Astrocyte (in vitro differentiated cells and primary cell): ENCODE measurements around the gene TPST2. TPM values are rescaled to one million over a fixed set of nuclear protein-coding genes. Genes with fewer than 3 reads are reported as not detected.

Experiments
- DNase-seq: peaks from one replicate; pipeline ENCODE4 v3.0.0-alpha.2; 2010; ENCODE audit warnings: low read depth
- FAIRE-seq: peaks from 2 replicates; lab custom pipeline; 2011; peaks lifted over from hg19 to GRCh38; lab: Jason Lieb, UNC
- H2AFZ ChIP-seq: 2 replicates; pipeline ENCODE4 v1.6.0; 2012; ENCODE audit warnings: low read depth, low read length, inconsistent platforms
- H3K27ac ChIP-seq: 2 replicates; pipeline ENCODE4 v1.5.1; 2011; ENCODE audit warnings: low read depth, low read length, inconsistent platforms
- H3K27me3 ChIP-seq: 2 replicates; pipeline ENCODE4 v1.6.0; 2011; ENCODE audit warnings: low read length, inconsistent platforms; ENCODE audit not compliant: insufficient read depth
- H3K36me3 ChIP-seq: 2 replicates; pipeline ENCODE4 v1.5.1; 2011; ENCODE audit warnings: low read length, inconsistent platforms; ENCODE audit not compliant: insufficient read depth
- H3K4me1 ChIP-seq: 2 replicates; pipeline ENCODE4 v1.5.1; 2011; ENCODE audit warnings: low read length, inconsistent platforms; ENCODE audit not compliant: insufficient read depth
- H3K4me2 ChIP-seq: 2 replicates; pipeline ENCODE4 v1.6.0; 2012; ENCODE audit warnings: low read length, inconsistent platforms
- H3K4me3 ChIP-seq: 2 replicates; pipeline ENCODE4 v1.5.1; 2011; ENCODE audit warnings: low read depth, mild to moderate bottlenecking, low read length, inconsistent platforms; ENCODE audit not compliant: insufficient read depth
- H3K79me2 ChIP-seq: 2 replicates; pipeline ENCODE4 v1.6.0; 2012; ENCODE audit warnings: mild to moderate bottlenecking, low read length, inconsistent platforms; ENCODE audit not compliant: insufficient read depth
- H3K9ac ChIP-seq: 2 replicates; pipeline ENCODE4 v1.6.0; 2012; ENCODE audit warnings: mild to moderate bottlenecking, low read length, inconsistent platforms
- H3K9me3 ChIP-seq: 2 replicates; pipeline ENCODE4 v1.5.1; 2012; ENCODE audit warnings: low read depth, mild to moderate bottlenecking, low read length, inconsistent platforms; ENCODE audit not compliant: insufficient read depth
- H4K20me1 ChIP-seq: 2 replicates; pipeline ENCODE4 v1.6.0; 2012; ENCODE audit warnings: low read length, inconsistent platforms; ENCODE audit not compliant: insufficient read depth
- H3K27ac Mint-ChIP-seq: one replicate; pipeline ENCODE4 v1.8.0; 2021; ENCODE audit warnings: mild to moderate bottlenecking, mixed read lengths; ENCODE audit not compliant: unreplicated experiment
- H3K27me3 Mint-ChIP-seq: one replicate; pipeline ENCODE4 v1.8.0; 2021; ENCODE audit warnings: low read depth, mixed read lengths; ENCODE audit not compliant: unreplicated experiment
- H3K36me3 Mint-ChIP-seq: one replicate; pipeline ENCODE4 v1.8.0; 2021; ENCODE audit warnings: low read depth, mixed read lengths; ENCODE audit not compliant: unreplicated experiment
- H3K4me1 Mint-ChIP-seq: one replicate; pipeline ENCODE4 v1.8.0; 2021; ENCODE audit warnings: low read depth, mixed read lengths; ENCODE audit not compliant: unreplicated experiment
- H3K4me3 Mint-ChIP-seq: one replicate; pipeline ENCODE4 v1.8.0; 2021; ENCODE audit warnings: mild to moderate bottlenecking, moderate library complexity, mixed read lengths; ENCODE audit not compliant: unreplicated experiment
- H3K9me3 Mint-ChIP-seq: one replicate; pipeline ENCODE4 v1.8.0; 2021; ENCODE audit warnings: mild to moderate bottlenecking, mixed read lengths; ENCODE audit not compliant: unreplicated experiment
- EZH2 ChIP-seq: IDR thresholded peaks from 2 replicates; pipeline ENCODE4 v1.6.1; 2012; ENCODE audit warnings: mild to moderate bottlenecking, low read length, inconsistent platforms; ENCODE audit not compliant: insufficient read depth
- total RNA-seq: library from RNA; stranded (reverse); gene quantifications from 2 replicates; pipeline ENCODE4 v1.2.1, GENCODE V29; 2021
- TF ChIP-seq, protein P1 (sequence below): IDR thresholded peaks from 2 replicates; pipeline ENCODE4 v1.5.1; 2011; ENCODE audit warnings: low read depth, mild to moderate bottlenecking, inconsistent platforms, low read length, moderate library complexity; ENCODE audit not compliant: insufficient read depth

The TPST2 gene
- total RNA-seq, 1 donor from 2014 or later, result 55.7 TPM

DNA sequence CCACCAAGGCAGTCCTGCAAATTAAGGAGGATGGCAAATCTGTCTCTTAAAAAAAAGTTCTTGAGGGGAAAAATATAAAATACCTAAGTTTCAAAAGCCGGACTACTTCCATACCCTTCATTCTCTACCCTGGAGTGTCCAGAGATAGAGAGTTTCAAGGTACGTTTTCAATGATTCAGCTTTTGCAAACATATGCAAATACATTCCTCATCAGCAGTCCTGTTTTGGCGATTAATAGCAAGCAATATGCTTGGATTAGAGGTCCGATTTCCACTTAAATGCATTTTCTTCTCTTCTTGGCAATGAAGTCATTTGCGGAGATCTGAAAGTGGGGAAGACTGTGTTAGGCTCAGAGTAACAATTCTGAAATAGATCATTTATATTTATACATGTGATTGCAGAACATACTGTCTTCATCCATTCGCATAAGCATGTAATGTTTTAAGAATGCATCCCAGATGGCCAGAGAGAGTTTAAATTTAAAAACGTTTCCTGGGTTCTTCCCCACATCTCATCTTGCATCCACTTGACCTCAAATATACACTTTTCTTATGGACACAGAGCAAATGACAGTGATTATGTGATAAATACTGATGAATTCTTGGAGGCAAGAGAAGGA is 63.9 kb downstream of the TPST2 start:
- Histone ChIP-seq H3K27ac (no peak overlapping the region), H3K9me3 (no peaks in the 10 kb centered on the region), H4K20me1 (no peaks in the 10 kb centered on the region), H3K36me3 (peaks cover 17% of the 10 kb centered on the region), H3K4me3 (no peak overlapping the region), H3K27me3 (no peaks in the 10 kb centered on the region), H2AFZ (no peak overlapping the region), H3K79me2 (no peaks in the 10 kb centered on the region), H3K9ac (no peak overlapping the region), H3K4me1 (no peaks in the 10 kb centered on the region), H3K4me2 (no peak overlapping the region)
- no peak for DNase-seq
- Mint-ChIP-seq H3K27ac (no peak overlapping the region), H3K27me3 (no peaks in the 10 kb centered on the region), H3K4me1 (peaks cover 3% of the 10 kb centered on the region), H3K36me3 (peaks cover 15% of the 10 kb centered on the region), H3K9me3 (no peaks in the 10 kb centered on the region), H3K4me3 (no peak overlapping the region)
- no peak for TF ChIP-seq EZH2
- TF ChIP-seq, protein P1, sequence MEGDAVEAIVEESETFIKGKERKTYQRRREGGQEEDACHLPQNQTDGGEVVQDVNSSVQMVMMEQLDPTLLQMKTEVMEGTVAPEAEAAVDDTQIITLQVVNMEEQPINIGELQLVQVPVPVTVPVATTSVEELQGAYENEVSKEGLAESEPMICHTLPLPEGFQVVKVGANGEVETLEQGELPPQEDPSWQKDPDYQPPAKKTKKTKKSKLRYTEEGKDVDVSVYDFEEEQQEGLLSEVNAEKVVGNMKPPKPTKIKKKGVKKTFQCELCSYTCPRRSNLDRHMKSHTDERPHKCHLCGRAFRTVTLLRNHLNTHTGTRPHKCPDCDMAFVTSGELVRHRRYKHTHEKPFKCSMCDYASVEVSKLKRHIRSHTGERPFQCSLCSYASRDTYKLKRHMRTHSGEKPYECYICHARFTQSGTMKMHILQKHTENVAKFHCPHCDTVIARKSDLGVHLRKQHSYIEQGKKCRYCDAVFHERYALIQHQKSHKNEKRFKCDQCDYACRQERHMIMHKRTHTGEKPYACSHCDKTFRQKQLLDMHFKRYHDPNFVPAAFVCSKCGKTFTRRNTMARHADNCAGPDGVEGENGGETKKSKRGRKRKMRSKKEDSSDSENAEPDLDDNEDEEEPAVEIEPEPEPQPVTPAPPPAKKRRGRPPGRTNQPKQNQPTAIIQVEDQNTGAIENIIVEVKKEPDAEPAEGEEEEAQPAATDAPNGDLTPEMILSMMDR, result no peak
- no peak for FAIRE-seq

DNA sequence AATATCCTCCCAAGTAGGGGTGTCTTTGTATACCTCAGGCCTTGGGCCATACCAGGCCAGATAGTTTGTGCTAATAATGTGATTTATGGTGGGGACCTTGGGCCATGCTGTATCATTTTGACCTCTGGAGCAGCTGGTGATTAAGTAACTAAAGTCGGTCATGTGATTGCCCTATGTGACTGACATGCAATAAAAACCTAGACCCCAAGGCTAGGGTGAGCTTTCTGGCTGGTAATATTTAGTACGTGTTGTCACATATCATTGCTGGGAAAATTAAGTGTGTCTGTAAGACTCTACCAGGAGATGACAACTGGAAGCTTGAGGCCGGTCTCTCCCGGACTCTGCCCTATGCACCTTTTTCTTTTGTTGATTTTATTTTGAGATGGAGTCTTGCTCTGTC is 65.1 kb downstream of the TPST2 start:
- no peak for TF ChIP-seq EZH2
- TF ChIP-seq, protein P1, result no peak
- Histone ChIP-seq H3K4me2 (no peak overlapping the region), H3K36me3 (peaks cover 15% of the 10 kb centered on the region), H3K9me3 (no peaks in the 10 kb centered on the region), H3K27ac (no peak overlapping the region), H3K79me2 (no peaks in the 10 kb centered on the region), H3K9ac (no peak overlapping the region), H3K27me3 (no peaks in the 10 kb centered on the region), H3K4me1 (no peaks in the 10 kb centered on the region), H4K20me1 (no peaks in the 10 kb centered on the region), H3K4me3 (no peak overlapping the region), H2AFZ (no peak overlapping the region)
- peaks cover 3% of the 10 kb centered on the region for H3K4me1 Mint-ChIP-seq
- H3K9me3 Mint-ChIP-seq, result no peaks in the 10 kb centered on the region
- peaks cover 14% of the 10 kb centered on the region for H3K36me3 Mint-ChIP-seq
- H3K27me3 Mint-ChIP-seq, result no peaks in the 10 kb centered on the region
- DNase-seq (no peak), FAIRE-seq (no peak)
- no peak overlapping the region for H3K27ac Mint-ChIP-seq
- H3K4me3 Mint-ChIP-seq, result no peak overlapping the region

DNA sequence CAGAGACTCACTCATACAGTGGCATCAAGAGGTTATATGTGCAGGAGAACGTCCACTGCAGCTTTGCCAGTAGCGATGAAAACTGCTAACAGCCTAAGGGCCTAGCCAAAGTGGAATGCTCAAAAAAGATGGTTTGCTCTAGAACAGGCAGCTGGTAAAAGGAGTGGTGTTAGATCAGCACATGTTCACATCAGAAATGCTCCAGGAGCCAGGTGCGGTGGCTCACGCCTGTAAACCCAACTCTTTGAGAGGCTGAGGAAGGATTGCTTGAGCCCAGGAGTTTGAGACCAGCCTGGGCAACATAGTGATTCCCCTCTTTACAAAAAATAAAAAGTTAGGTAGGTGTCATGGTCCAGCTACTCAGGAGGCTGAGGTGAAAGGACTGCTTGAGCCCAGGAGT is 67.3 kb downstream of the TPST2 start:
- TF ChIP-seq, protein P1, result no peak
- TF ChIP-seq EZH2, result no peak

More for the DNA sequence above, 67.3 kb downstream of the TPST2 start:
- no peak for FAIRE-seq
- Mint-ChIP-seq H3K4me1 (peaks cover under 1% of the 10 kb centered on the region), H3K27ac (no peak overlapping the region), H3K36me3 (peaks cover 14% of the 10 kb centered on the region), H3K9me3 (no peaks in the 10 kb centered on the region), H3K27me3 (no peaks in the 10 kb centered on the region), H3K4me3 (no peak overlapping the region)
- Histone ChIP-seq H3K36me3 (peaks cover 9% of the 10 kb centered on the region), H2AFZ (no peak overlapping the region), H4K20me1 (no peaks in the 10 kb centered on the region), H3K79me2 (no peaks in the 10 kb centered on the region), H3K4me2 (no peak overlapping the region), H3K27ac (no peak overlapping the region), H3K4me1 (no peaks in the 10 kb centered on the region), H3K9ac (no peak overlapping the region), H3K9me3 (no peaks in the 10 kb centered on the region), H3K27me3 (no peaks in the 10 kb centered on the region), H3K4me3 (no peak overlapping the region)
- no peak for DNase-seq
